Liver (tissue), 9 donors: ENCODE measurements around the gene SNAP25. TPM values are rescaled to one million over a fixed set of nuclear protein-coding genes. Genes with fewer than 3 reads are reported as not detected.

Experiments
- DNase-seq: peaks from one replicate; pipeline ENCODE4 v3.0.0-alpha.2; 2017; ENCODE audit warnings: low spot score
- H3K27ac ChIP-seq, 2 donors: one replicate each; pipeline ENCODE4 v1.7.0; 2013; ENCODE audit warnings: inconsistent platforms in 2 of 2, low read length in 2 of 2, control low read depth in 1 of 2, low read depth in 1 of 2, mild to moderate bottlenecking in 1 of 2
- H3K27me3 ChIP-seq, 4 donors: one replicate each; pipeline versions ENCODE4 v1.6.1 to v1.7.0; 2013; ENCODE audit warnings: low read length in 3 of 4, inconsistent platforms in 1 of 4, mild to moderate bottlenecking in 1 of 4, moderate library complexity in 1 of 4; ENCODE audit not compliant: control insufficient read depth in 4 of 4, insufficient read depth in 4 of 4
- H3K36me3 ChIP-seq, 4 donors: one replicate each; pipeline versions ENCODE4 v1.6.1 to v1.7.0; 2013; ENCODE audit warnings: low read length in 3 of 4, mild to moderate bottlenecking in 3 of 4, low read depth in 1 of 4, moderate library complexity in 1 of 4; ENCODE audit not compliant: control insufficient read depth in 4 of 4, insufficient read depth in 3 of 4
- H3K4me1 ChIP-seq, 4 donors: one replicate each; pipeline versions ENCODE4 v1.6.1 to v1.7.0; 2013; ENCODE audit warnings: low read length in 3 of 4, mild to moderate bottlenecking in 3 of 4, moderate library complexity in 1 of 4; ENCODE audit not compliant: control insufficient read depth in 4 of 4, insufficient read depth in 4 of 4
- H3K4me3 ChIP-seq, 3 donors: one replicate each; pipeline versions ENCODE4 v1.6.1 to v1.7.0; 2013; ENCODE audit warnings: low read length in 3 of 3, control low read depth in 1 of 3, low read depth in 1 of 3, mild to moderate bottlenecking in 1 of 3
- H3K9ac ChIP-seq, 2 donors: one replicate each; pipeline ENCODE4 v1.7.0; 2013; ENCODE audit warnings: low read length in 2 of 2, mild to moderate bottlenecking in 2 of 2, moderate library complexity in 2 of 2, control low read depth in 1 of 2, low read depth in 1 of 2
- H3K9me3 ChIP-seq, 4 donors: one replicate each; pipeline versions ENCODE4 v1.6.1 to v1.7.0; 2013; ENCODE audit warnings: low read length in 3 of 4; ENCODE audit not compliant: control insufficient read depth in 4 of 4
- CTCF ChIP-seq: fragments of 150-350 bp; IDR thresholded peaks from 2 replicates; pipeline ENCODE4 v1.5.1; 2017; ENCODE audit warnings: improper control_type of control experiment, low read depth, low read length; ENCODE audit not compliant: missing input control
- EGR1 ChIP-seq, 2 donors: IDR thresholded peaks; 2 replicates each; pipeline ENCODE4 v1.6.1; 2016 to 2018; ENCODE audit warnings: antibody characterized with exemption in 2 of 2, low read depth in 2 of 2
- FOXA1 ChIP-seq: IDR thresholded peaks from 2 replicates; pipeline ENCODE4 v1.6.1; 2016; ENCODE audit warnings: antibody characterized with exemption
- JUND ChIP-seq, 2 donors: IDR thresholded peaks; 2 replicates each; pipeline ENCODE4 v1.6.1; 2016; ENCODE audit warnings: antibody characterized with exemption in 2 of 2
- REST ChIP-seq: IDR thresholded peaks from 2 replicates; pipeline ENCODE4 v1.6.1; 2016; ENCODE audit warnings: antibody characterized with exemption, mild to moderate bottlenecking
- TAF1 ChIP-seq: conservative IDR thresholded peaks from 2 replicates; pipeline ENCODE4 v1.6.1; 2016; ENCODE audit warnings: antibody characterized with exemption, mild to moderate bottlenecking
- YY1 ChIP-seq: IDR thresholded peaks from 2 replicates; pipeline ENCODE4 v1.6.1; 2016; ENCODE audit warnings: antibody characterized with exemption, mild to moderate bottlenecking
- WGBS: extraction: QIAGEN DNeasy Blood & Tissue Kit; methylation state at CpG from one replicate; pipeline ENCODE4 v1.1.7; 2013; 5-methylcytosine and 5-hydroxymethylcytosine counted together
- polyA plus RNA-seq, 2 donors: library from polyadenylated mRNA; stranded (reverse) in 1 of 2; unstranded in 1 of 2; fragments of 200-250 nt in 1 of 2; fragments of >200 nt in 1 of 2; fragmentation: Nextera tagmentation in 1 of 2; extraction: Ambion mirVana in 1 of 2; gene quantifications; one replicate each; pipeline versions ENCODE4 v1.2.1 to v1.2.3, GENCODE V29; 2013 to 2015
- total RNA-seq, 2 donors: library from RNA; depleted of rRNA; stranded (reverse); fragments of >200 nt; gene quantifications; one replicate each; pipeline ENCODE4 v1.2.3, GENCODE V29; 2014
- TF ChIP-seq, protein P1 (sequence below): IDR thresholded peaks from 2 replicates; pipeline ENCODE4 v1.6.1; 2016; ENCODE audit warnings: antibody characterized with exemption
- donor health status: healthy.
- donor health status: healthy.
- donor health status: healthy.
- donor health status: healthy.
- donor health status: healthy.

The SNAP25 gene
- total RNA-seq: 1 to 10 TPM in 1 of 2 donors, under 1 TPM in 1; 0.42 to 2.7 TPM
- polyA plus RNA-seq: under 1 TPM; 0.32 to 0.69 TPM

DNA sequence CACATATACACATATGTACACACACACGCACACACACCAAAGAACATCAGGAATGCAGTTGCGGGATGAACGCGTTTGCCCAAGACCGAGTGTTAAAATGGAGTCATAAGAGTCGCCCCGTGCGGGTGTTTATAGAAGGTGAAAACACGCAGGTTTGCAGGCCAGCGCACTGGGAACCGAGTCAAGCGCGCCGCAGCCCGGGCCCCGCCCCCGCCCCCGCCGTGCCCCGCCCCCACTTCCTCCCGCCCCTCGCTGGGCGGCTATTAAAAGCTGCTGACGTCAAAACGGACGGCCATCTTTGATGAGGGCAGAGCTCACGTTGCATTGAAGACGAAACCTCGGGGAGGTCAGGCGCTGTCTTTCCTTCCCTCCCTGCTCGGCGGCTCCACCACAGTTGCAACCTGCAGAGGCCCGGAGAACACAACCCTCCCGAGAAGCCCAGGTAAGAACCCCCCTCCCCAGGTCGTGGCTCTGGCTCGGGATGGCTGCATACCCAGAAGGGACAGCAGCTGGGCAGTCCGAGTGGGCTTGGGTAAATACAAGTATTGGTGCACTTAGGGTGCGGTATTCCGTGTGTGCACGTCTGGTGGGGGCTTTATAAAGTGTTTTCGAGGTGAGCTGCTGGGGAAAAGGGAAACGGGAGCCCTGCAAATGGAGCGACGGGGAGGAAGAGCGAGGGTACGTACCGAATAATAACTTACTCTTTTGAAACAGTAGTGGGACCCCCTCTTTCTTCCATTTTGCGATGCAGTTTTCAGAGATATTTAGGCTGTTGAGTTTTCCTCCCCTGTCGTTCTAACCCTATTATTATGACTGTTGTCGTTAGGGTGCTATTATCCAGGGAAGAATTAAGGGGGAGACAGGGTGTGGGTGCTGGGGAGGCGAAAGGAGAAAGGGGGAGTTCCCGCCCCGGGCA, at the start of gene SNAP25:
SNAP25 (plus strand) TSS at position 295 of the 916 bp plus-strand sequence. CDS start 56,662 bp downstream, outside the sequence.
- Histone ChIP-seq H3K36me3 (no peaks in the 10 kb centered on the region), H3K9ac (peak within 1 kb of the TSS in 1 of 2 donors; percentile 49), H3K4me1 (peaks cover 5 to 13% (median 9%) of the 10 kb centered on the region in 4 donors), H3K4me3 (peak within 1 kb of the TSS; percentile 26 to 51 (median 42)), H3K27ac (peak within 1 kb of the TSS; percentile 66 to 90), H3K9me3 (no peaks in the 10 kb centered on the region), H3K27me3 (peaks cover 0 to 3% (median under 1%) of the 10 kb centered on the region in 4 donors)
- TF ChIP-seq, protein P1, sequence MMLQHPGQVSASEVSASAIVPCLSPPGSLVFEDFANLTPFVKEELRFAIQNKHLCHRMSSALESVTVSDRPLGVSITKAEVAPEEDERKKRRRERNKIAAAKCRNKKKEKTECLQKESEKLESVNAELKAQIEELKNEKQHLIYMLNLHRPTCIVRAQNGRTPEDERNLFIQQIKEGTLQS: no peak
- peak; percentile 96 for TF ChIP-seq YY1
- TF ChIP-seq JUND (IDR thresholded peaks at IDR 0.05): no peak
- TF ChIP-seq TAF1: no peak
- TF ChIP-seq CTCF: no peak
- no peak for TF ChIP-seq FOXA1
- DNase-seq: peak; percentile 73
- WGBS: 2% methylated on average over 53 of the region's 53 CpGs

DNA sequence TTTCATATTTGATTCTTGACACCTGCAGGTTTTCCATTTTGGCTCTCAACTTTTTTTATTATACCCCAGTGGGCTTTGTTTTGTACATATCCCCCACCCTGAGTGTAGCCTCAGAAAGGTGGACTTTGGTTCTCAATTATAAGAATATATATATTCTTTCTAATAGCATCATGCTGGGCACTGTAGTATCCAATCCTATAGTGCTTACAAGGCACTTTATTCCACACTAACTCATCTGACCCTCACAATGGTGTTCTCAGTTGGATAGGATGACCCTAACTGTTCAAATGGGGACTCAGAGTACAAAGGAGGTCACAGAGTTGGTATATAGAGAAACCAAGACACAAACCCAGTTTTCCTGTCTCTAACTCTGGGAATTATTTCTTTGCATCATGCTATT, 48.9 kb upstream of the SNAP25 start:
- H3K9me3 ChIP-seq: no peaks in the 10 kb centered on the region
- peaks cover 0 to 6% (median 1%) of the 10 kb centered on the region in 4 donors for H3K4me1 ChIP-seq
- no peak overlapping the region for H3K27ac ChIP-seq
- H3K4me3 ChIP-seq: no peak overlapping the region
- no peak overlapping the region for H3K9ac ChIP-seq
- no peaks in the 10 kb centered on the region for H3K36me3 ChIP-seq
- H3K27me3 ChIP-seq: no peaks in the 10 kb centered on the region
- no peak for DNase-seq
- no peak for TF ChIP-seq REST

GRCh38 chr20:10170261-10170660, 48.4 kb upstream of the SNAP25 start:
- H3K9ac ChIP-seq: no peak overlapping the region
- 76% methylated on average over 2 of the region's 2 CpGs for WGBS
- H3K4me1 ChIP-seq: peaks cover 0 to 6% (median 1%) of the 10 kb centered on the region in 4 donors
- TF ChIP-seq EGR1 (IDR thresholded peaks at IDR 0.05; ENCODE audit: low read depth in 2 of 2): no peak
- no peaks in the 10 kb centered on the region for H3K9me3 ChIP-seq
- no peak overlapping the region for H3K27ac ChIP-seq
- DNase-seq: no peak
- H3K36me3 ChIP-seq: no peaks in the 10 kb centered on the region
- H3K4me3 ChIP-seq: no peak overlapping the region
- H3K27me3 ChIP-seq: no peaks in the 10 kb centered on the region
